GM21737 (cell line): Measurements from ENCODE around the gene NELFB.

Experiments
- ATAC-seq: cut with Tn5 transposase; IDR thresholded peaks from one replicate; pipeline ENCODE4 v1.9.1; 2021; ENCODE audit warnings: mild to moderate bottlenecking, moderate library complexity; ENCODE audit not compliant: unreplicated experiment

NELFB gene

GRCh38 chr9:137279741-137280473, 24.8 kb downstream of the NELFB start:
- ATAC-seq = no peak

- no peak for ATAC-seq
Measured at GRCh38 chr9:137280474-137281344, 25.6 kb downstream of the NELFB start.

GRCh38 chr9:137281345-137282116, 26.4 kb downstream of the NELFB start:
- no peak for ATAC-seq

- no peak for ATAC-seq
Measured at GRCh38 chr9:137286975-137287383, 31.9 kb downstream of the NELFB start.

- no peak for ATAC-seq
Measured at GRCh38 chr9:137293094-137293481, 38.0 kb downstream of the NELFB start.

- ATAC-seq = no peak
Measured at GRCh38 chr9:137293482-137294090, 38.5 kb downstream of the NELFB start.

GRCh38 chr9:137294091-137294680, 39.1 kb downstream of the NELFB start:
- ATAC-seq = no peak

- no peak for ATAC-seq
Measured at GRCh38 chr9:137294681-137295237, 39.6 kb downstream of the NELFB start.

- no peak for ATAC-seq
Measured at GRCh38 chr9:137295238-137295811, 40.2 kb downstream of the NELFB start.

GRCh38 chr9:137295849-137296669, 40.9 kb downstream of the NELFB start:
- no peak for ATAC-seq

GRCh38 chr9:137296670-137297664, 41.8 kb downstream of the NELFB start:
- ATAC-seq = no peak

GRCh38 chr9:137297966-137298365, 42.8 kb downstream of the NELFB start:
- ATAC-seq = no peak

- no peak for ATAC-seq
Measured at GRCh38 chr9:137298401-137299202, 43.5 kb downstream of the NELFB start.

GRCh38 chr9:137299203-137299565, 44.1 kb downstream of the NELFB start:
- no peak for ATAC-seq

GRCh38 chr9:137299938-137300337, 44.8 kb downstream of the NELFB start:
- ATAC-seq = no peak

- no peak for ATAC-seq
Measured at GRCh38 chr9:137300567-137301080, 45.5 kb downstream of the NELFB start.
